HG02970 (cell line): ENCODE data around the gene CORO2A.
"Not testable (repeated sequence)": the region's sequence is repeated elsewhere in the genome, so short reads cannot be mapped to it uniquely, and the experiment has no call there.

Experiments
- ATAC-seq: cut with Tn5 transposase; IDR thresholded peaks from one replicate; pipeline ENCODE4 v1.9.1; 2021; ENCODE audit warnings: mild to moderate bottlenecking, moderate library complexity, moderate number of reproducible peaks; ENCODE audit not compliant: unreplicated experiment, low FRiP score

CORO2A gene

DNA sequence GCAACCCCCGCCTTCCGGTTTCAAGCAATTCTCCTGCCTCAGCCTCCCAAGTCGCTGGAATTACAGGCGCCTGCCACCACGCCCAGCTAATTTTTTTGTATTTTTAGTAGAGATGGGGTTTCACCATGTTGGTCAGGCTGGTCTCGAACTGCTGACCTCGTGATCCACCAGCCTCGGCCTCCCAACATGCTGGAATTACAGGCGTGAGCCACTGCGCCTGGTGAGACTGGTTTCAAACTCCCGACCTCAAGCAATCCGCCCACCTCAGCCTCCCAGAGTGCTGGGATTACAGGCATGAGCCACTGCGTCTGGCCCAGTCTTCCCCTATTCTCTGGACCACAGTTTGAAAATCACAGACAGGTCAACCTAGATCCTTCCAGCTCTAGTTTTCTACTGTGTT is 68.3 kb downstream of the CORO2A start:
- not testable (repeated sequence) for ATAC-seq

DNA sequence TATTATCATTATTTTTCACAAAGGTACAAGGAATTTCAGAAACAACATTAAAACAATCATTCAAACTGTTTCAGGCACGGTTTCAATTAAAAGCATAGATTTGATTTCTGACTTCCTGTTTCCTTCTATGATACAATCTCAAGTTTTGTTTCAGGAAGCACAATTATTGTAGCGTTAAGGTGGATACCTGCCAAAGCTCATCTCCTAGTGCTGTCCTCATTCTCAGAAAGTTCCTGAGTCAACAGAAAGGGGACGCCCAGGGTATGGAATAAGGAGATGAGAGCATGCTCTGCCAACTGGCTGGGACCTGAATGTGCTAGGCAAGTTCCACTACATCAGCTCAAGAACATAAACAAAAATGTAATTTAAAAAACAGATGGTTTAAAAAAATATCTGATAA is 71.4 kb downstream of the CORO2A start:
- ATAC-seq = no peak

DNA sequence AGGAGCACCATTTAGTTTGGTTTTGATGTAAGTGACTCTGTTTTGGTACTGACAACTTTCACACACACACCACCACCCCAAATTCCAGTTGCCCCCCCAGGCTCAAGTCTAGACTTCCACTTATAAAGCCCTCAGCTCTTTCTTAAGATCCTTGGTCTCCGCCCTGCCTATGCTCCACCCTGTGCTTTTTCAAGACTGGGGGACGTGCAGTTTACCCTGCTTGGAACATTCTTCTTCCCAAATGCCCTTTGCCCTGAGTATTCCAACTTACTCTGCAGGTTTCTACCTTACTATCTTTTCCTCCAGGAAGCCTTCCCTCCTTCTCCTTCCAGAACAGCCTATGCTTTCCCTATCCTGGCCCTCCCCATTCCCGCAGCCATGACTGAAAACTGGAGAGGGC is 72.0 kb downstream of the CORO2A start:
- no peak for ATAC-seq

DNA sequence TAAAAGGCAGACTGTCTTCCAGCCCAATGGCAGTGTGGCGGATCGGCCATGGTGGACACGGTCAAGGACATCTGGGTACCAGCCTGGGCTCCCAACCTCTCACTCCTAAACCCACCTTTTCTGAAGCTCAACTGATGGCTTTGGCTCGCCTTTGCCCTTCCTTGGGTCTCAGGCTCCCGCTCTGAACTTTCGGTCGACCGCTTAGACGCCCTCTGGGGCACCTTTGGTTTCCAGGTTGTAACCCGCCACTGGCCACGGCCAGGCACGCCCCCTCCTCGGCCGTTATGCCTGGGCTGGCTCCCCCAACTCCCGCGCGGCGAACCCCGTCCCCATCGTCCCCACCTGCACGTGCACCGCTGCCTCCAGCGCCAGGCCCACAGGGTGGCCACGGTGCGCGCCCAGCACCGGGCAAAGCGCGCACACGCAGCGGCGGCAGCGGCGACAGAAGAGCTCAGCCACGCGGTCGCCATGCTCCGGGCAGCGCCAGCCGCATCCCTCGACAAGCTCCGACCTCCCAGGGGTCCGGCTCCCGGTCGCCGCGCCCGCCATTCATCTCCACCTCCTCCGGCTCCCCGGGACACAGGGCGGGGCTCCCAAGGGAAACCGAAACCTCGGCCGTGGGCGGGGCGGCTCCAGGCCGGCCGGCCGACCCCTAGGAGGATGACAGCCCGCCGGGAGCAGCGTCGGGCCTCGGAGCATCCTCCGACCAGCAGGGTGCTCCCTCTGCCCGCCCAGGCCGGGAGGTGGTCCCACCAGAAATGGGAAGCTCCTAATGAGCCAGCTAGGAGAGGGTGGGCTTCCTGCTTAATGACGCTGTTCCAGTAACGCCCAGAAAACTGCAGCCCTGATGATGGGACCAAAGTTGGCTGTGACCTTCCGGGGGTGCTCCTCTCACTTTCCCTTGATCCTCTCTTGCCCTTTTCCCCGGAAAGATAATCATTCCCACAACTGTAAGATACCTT is 73.5 kb downstream of the CORO2A start, which contains the start of gene TRIM14:
Gene TRIM14, minus strand, starts transcription at position 583 of the 962 bp plus-strand sequence. Its CDS starts 34 bp downstream, at position 549.
- ATAC-seq = peak; percentile 52

DNA sequence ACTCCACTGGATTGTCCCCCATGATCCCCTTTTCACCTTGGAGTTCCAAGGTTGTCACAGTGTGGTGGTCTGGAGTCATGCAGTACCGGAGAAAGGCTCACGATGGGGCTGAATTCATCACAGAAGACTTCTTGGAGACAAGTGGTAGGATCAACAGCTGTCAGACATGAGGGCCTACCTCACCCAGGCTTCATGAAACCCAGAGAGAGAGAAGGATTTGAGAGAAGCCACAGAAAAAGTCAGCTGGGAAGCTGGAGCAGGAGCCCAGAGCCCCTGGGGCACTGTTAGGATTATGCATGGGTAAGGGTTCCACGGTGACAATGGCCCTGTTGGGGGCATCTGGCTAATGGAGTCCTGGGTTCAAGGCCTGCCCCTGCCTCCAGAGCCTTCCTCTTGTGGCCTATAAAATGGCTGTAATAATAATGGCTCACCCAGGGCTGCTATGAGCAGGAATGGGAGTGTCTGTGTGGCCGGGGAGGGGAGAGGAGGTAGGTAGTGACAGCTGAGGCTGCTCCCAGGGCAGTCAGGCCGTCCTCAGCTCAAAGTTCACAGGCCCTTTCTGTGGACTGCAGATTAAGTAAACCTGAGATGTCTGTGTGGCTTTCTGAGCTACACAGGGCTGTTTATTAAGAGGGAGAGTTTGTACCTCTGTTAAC is 74.3 kb downstream of the CORO2A start:
- peak; percentile 30 for ATAC-seq

DNA sequence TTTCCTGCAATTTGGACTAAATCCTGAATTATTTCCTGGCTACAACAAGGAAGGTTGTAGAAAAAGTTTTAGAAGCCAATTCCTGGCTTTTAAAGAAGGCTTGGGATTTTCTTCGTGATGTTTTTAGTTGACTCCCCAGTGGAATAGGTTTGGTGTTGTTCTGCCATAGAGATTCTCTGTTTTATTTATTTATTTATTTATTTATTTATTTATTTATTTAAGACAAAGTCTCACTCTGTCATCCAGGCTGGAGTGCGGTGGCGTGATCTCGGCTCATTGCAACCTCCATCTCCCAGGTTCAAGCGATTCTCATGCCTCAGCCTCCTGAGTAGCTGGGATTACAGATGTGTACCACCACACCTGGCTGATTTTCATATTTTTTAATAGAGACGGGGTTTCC is 75.3 kb downstream of the CORO2A start:
- not testable (repeated sequence) for ATAC-seq

DNA sequence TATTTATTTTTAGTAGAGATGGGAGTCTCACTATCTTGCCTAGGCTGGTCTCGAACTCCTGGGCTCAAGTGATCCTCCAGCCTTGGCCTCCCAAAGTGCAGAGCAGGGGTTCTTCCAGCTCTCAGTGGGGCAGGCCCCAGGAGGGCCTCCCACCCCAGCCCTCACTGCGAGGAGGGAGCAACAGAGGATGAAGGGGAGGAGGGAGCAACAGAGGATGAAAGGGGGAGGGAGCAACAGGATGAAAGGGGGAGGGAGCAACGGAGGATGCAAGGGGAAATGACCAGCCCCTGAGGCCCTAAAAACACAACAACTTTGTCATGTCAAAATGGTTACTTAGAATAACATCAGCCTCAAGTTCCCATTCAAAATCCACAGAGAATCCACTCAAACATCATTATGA is 83.4 kb downstream of the CORO2A start:
- ATAC-seq = no peak

DNA sequence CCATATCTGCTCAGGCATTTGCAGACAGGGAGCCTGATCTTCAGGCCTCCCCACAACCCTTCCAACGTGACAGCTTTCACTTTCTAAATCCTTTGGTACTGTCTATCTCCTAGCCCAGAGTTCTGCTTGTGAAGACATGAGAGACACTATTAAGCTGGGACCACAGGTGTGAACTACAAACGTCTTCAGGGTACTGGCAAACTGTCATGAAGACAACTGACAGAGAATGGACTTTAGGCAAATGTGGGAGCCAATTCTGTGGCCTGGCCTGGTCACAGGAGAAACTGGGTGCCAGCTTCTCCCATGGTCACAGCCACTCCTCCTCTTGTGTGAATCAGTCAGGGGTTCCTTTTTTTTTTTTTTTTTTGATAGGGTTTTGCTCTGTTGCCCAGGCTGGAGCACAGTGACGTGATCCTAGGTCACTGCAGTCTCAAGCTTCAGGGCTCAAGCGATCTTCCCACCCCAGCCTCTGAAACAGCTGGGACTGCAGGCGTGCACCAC is 83.9 kb downstream of the CORO2A start:
- no peak for ATAC-seq

DNA sequence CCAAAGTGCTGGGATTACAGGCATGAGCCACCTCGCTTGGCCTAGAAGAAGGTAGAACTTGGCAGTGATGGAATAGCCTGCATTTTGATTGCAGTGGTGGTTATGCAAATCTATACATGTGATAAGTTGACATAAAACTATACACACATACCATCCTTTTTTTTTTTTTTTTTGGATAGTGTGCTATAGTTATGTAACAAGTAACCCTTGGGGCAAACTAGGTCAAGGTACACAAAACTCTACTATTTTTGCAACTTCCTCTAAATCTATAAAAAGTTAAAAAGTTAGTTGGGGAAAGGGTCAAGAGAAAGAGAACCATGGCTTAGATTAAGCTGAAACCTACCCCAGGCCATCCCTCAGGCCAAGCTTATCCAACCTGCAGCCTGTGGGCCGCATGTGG is 84.5 kb downstream of the CORO2A start:
- no peak for ATAC-seq

DNA sequence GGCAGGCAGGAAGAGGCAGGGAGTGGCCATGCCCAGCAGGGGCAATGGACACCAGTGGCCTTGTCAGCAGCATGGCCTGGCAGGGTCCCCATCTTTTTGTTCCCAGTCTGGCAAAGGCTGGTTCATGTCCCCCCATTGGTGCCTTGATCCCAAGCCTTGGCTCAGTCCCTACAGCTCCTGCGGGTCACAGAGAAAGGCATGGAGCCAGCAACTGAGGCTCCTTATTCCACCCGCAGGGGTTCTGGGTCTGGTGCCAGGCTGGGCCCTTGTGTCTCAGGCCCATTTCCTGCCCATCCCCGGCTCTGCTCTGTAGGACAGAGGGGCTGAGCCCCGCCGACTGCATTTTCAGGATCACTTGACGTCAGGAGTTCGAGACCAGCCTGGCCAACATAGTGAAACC is 87.4 kb downstream of the CORO2A start:
- no peak for ATAC-seq

DNA sequence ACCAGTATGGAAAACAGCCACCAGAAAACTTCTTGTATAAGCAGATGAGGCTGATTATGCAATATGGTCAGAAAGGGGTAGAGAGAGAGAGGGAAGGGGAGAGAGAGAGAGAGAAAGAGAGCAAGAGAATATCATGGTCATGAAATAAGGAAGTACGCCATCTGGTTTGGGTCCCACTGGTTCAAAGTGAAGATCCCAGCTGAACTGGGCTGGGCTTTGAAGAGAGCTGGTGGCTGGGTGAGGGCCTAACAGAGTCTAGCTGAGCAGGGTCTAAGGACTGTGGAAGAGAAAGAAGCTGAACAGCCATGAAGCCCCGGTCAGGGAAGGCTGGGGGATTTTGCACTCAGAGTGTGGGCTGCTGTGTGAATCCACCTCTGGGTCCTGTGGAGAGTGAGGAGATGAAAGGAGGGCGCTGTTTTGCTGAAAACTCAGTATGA is 88.0 kb downstream of the CORO2A start:
- no peak for ATAC-seq

DNA sequence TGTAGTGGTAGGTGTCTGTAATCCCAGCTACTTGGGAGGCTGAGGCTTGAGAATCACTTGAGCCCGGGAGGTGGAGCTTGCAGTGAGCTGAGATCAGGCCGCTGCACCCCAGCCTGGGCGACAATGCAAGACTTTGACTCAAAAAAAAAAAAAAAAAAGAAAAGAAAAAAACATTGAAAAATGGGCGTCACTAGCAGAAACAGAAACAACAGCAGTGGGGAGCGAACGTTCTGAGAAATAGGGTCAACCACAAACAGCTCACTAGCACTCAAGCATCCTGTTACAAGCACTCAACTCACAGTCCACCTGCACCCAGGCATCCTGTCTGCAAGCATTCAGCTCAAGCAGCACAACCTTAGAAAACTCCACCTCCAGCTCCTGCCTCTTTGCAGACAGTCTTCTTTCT is 90.6 kb downstream of the CORO2A start:
- ATAC-seq = peak; percentile 87

DNA sequence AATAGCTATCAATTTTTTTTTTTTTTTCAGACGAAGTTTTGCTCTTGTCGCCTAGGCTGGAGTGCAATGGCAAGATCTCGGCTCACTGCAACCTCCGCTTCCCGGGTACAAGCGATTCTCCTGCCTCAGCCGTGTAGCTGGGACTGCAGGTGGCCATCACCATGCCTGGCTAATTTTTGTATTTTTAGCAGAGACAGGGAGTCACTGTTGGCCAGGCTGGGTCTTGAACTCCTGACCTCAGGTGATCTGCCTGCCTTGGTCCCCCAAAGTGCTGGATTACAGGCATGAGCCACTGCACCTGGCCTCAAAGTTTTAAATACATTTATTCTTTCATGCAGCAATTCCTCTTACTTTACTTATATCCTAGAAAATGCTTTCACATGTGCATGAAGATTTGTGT is 91.0 kb downstream of the CORO2A start:
- no peak for ATAC-seq

DNA sequence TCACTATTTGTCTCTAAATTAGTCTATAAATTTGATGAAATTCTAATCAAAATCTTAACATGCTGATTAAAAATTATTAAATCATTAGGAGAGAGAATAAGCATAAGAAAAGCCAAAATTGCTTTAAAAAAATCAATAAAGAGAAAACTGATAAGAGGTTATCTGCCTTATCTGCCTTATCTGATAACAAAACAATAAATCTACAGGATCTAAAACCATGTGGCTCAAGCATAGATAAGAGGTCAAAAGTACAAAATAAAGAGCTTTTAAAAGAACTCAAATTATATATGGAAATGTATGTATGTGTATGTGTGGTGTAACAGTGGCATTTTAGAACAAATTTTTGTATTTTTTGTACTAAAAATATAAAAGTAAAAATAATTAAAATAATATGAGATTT is 92.0 kb downstream of the CORO2A start:
- no peak for ATAC-seq

DNA sequence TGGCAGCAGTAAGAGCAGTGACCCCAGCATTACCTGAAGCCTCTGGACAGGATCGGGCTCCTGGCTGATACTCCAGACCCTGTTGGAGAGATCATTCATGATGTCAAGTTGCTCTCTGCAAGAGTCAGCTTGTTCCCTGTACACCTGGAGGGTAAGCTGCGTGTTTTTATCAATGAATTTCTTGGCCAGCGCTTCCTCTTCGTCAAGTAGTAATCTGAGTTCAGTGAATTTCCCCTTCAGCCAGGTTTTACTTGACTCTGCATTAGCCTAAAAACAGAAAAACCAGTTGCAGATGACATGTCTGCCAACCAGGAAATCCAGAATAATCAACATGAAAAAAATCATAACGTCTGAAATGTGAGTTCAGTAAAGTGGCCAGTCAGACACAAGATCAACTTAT is 92.5 kb downstream of the CORO2A start:
- ATAC-seq = no peak

DNA sequence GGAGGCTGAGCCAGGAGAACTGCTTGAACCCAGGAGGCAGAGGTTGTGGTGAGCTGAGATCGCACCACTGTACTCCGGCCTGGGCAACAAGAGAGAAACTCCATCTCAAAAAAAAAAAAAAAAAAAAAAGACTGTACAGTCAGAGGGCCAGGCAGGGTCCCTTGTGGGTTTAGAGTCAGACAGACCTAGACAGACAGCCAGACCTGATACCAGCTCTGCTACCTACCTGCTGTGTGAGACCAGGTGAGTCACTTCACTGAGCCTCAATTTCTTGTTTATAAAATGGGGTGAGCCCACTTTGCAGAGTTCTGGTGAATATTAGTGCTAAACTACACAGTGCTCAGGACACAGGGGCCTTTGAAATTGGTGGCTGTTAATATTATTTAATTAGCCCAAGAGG is 93.1 kb downstream of the CORO2A start:
- no peak for ATAC-seq

DNA sequence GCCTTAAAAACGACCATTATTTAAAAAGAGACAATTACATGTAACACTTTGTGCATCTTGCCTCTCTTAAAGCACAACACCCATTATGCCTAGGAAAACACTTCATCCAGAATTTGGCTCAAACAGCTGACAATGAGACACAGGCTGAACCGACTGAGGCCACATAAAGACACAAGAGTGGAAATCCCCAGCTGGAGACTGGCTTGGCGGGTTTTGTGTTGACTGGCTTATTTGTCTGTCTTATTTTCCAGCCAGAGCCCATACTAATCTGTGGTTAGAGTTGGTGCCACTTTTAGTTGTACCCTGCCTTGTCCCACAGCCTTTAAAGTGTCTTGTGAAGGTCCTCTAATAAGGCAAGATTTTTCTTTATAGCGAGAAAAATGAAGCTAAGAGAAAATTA is 94.6 kb downstream of the CORO2A start:
- ATAC-seq = no peak

DNA sequence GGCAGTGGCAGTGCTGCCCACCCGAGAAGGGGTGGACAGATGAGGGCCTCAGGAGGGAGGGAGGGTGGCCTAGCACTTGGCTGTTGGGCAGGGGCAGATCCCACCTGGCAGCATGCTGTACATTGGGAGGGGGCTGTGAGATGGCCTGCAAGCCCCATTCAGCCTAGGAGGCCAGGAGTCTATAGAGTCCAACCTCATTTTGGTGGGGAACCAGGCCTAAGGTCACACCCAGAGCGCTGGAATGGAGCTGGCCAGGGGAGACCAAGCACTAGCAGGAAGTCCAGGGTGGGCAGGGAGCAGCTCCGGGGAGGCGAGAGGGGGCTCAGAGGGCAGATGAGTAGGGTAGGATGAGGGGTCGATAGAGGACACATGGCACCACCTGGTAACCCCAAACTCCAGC is 96.3 kb downstream of the CORO2A start:
- no peak for ATAC-seq

DNA sequence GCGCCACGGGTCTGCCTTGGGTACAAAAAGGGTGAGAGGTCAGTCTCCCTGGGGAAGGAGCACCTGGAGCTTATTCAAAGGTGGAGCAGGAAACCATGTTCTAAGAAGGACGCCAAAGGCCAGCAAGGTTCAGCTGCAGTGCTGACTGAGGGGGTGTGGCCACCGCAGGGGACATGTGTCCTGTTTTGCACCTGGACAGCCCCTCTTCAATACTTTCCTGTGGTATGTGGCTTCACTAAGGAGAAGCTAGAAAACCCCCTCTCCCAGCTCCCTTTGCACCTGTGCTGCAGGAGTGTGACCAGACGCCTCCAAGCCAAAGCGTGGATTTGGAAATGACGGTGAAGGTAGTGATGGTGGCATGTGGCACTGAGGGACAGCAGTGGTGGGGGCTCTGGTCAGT is 97.0 kb downstream of the CORO2A start:
- ATAC-seq = no peak

DNA sequence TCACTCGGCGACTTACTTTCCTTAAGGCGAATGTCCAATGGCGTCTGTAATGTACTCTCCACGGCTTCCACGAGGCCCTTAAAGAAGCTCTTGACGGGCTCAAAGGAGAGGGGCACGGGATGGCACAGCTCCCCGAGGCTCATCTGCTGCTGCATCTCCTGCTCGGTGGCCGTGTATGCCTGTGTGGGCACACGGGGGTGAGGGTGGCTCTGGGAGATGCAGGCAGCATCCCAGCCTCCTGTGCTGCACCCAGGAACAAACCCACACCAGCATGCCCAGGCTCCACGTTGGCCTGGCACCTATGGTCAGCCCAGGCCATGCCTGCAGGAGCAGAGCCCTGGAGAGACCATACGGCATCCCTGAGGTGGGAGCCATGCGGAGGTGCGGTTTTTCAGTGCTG is 97.6 kb downstream of the CORO2A start:
- no peak for ATAC-seq

DNA sequence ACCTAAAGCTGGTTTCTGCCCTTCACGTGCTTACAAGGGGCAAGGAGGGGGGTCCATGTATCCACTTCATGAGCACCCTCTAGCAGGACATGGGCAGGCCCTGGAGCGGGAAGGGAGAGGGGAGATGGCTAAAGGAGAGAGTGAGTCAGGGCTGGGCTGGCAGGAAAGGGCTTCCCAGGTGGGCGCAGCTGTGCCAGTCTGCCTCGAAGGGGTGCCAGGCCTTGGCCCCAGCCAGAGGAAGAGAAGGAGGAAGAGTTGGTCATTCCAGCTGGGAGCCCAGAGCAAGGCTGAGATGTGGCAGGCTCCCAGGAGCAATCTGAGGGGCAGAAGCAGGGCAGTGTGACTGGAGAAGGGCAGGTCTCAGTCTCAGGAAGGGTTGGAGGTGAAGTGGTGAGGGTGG is 98.1 kb downstream of the CORO2A start:
- no peak for ATAC-seq

DNA sequence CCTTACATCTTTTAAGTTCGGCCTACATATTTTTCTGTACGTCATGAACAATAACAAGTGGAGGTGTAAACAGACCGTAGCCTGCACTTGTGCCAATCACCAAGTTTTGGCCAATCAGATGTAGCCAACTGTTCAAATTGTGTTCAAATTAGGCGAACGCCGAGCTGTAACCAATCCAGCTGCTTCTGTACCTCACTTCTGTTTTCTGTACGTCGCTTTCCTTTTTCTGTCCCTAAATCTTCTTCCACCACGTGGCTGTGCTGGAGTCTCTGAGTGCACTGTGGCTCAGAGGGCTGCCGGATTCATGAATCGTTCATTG is 99.9 kb downstream of the CORO2A start:
- no peak for ATAC-seq
